ENCODE data around the gene DNAAF6.

Gene DNAAF6

DNA sequence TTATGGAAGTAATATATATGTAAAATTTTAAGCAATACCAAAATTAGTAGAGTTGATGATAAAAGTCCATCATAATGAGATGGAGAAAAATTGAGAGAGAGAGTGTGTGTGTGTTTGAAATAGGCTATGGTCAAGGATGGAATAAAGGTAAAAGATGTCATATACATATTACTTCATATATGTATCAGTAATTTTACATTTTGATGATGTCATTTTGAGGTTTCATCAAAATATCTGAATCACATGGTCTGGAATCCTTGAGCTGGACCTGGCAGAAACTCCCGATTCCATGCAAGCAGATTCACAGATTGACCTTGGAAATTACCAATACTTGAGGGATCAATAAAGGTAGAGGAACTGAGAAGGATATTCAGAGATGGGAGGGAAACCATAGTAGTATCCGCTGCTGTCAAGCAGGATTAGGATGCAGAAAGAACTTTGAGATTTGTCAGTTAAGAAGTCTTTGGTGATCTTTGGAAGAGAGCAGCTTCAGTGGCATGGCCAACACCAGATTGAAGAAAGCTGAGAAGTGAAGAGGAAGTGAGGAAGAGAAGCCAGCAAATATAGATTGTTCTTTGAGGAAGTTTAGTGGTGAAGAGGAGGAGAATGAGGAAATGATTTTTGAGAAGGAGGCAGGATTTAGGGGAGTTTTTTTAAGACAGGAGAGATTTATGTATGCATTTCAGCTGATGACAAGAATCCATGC lies 21.5 kb downstream of the DNAAF6 start:
- H3K4me3 ChIP-seq (ENCODE audit: low read depth, low read length) = no peak overlapping the region
- TF ChIP-seq, protein P1, sequence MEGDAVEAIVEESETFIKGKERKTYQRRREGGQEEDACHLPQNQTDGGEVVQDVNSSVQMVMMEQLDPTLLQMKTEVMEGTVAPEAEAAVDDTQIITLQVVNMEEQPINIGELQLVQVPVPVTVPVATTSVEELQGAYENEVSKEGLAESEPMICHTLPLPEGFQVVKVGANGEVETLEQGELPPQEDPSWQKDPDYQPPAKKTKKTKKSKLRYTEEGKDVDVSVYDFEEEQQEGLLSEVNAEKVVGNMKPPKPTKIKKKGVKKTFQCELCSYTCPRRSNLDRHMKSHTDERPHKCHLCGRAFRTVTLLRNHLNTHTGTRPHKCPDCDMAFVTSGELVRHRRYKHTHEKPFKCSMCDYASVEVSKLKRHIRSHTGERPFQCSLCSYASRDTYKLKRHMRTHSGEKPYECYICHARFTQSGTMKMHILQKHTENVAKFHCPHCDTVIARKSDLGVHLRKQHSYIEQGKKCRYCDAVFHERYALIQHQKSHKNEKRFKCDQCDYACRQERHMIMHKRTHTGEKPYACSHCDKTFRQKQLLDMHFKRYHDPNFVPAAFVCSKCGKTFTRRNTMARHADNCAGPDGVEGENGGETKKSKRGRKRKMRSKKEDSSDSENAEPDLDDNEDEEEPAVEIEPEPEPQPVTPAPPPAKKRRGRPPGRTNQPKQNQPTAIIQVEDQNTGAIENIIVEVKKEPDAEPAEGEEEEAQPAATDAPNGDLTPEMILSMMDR (IDR thresholded peaks at IDR 0.05; ENCODE audit: borderline replicate concordance, insufficient read depth, low read depth, low read length) = no peak

DNA sequence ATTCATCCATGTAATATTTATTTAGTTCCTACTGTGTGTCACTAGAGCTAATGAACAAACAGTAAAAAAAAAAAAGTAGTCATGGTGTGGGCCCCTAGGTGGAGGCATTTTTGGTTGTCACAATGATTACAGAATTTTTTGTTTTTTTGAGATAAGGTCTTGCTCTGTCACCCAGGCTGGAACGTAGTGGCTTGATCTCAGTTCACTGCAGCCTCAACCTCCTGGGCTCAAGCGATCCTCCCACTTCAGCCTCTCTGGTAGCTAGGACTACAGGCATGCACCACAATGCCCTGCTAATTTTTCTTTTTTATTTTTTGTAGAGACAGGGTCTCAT lies 22.0 kb downstream of the DNAAF6 start:
- TF ChIP-seq, protein P1 (IDR thresholded peaks at IDR 0.05; ENCODE audit: borderline replicate concordance, insufficient read depth, low read depth, low read length) = no peak
- no peak overlapping the region for H3K4me3 ChIP-seq (ENCODE audit: low read depth, low read length)

DNA sequence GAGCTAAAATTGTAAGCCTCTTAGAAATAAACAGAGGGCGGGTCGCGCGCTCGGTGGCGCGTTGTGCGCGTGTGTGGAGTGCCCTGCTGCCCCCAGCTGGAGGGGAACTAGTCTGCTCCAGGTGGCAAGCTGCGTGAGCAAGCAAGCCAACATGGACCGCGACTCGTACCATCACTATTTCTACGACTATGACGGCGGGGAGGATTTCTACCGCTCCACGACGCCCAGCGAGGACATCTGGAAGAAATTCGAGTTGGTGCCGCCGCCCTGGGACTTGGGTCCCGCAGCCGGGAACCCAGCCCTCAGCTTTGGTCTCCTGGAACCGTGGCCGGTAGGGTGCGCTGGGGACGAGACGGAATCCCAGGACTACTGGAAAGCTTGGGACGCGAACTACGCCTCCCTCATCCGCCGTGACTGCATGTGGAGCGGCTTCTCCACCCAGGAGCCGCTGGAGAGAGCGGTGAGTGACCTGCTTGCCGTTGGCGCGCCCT lies 66.1 kb downstream of the DNAAF6 start:
- no peak overlapping the region for H3K4me3 ChIP-seq (ENCODE audit: low read depth, low read length)

DNA sequence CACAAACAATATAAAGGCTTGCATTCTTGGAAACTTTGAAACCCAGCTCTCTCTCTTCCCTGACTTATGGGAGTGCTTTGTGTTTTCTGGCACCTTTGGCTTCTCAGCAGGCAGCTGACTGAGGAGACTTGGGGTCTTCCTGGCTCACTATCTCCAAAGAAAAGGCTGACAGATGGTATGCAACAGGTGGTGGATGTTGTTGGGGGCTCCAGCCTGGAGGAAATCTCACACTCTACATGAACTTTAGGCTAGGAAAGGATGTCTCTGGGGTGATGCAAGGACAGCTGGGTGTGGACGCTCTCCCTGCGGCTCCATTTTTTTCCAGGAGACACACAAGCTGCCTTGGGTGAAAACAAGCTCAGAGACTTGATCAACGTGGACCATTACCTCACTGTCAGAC lies 67.4 kb downstream of the DNAAF6 start:
- TF ChIP-seq, protein P1 (IDR thresholded peaks at IDR 0.05; ENCODE audit: borderline replicate concordance, insufficient read depth, low read depth, low read length) = no peak
- H3K4me3 ChIP-seq (ENCODE audit: low read depth, low read length) = no peak overlapping the region

More for the DNA sequence above, 66.1 kb downstream of the DNAAF6 start:
- TF ChIP-seq, protein P1 (IDR thresholded peaks at IDR 0.05; ENCODE audit: borderline replicate concordance, insufficient read depth, low read depth, low read length) = no peak

DNA sequence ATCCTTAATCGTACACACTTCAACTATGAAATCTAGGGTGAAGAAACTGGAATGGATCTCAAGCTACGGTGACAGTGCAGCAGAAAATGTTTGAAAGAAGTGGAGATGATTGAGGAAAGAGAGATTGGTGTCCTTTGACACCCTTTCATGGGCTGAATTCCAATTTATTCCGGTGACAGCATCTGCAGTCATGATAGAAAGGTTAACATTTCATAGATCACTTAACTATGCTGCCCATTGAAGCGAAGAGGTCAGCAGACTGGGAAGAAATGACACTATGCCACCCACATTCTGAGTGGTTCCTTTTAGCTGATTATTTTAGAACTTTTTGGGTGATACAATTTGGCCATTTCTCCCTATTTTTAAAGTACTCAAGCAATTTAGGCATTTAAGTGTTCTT lies 82.3 kb downstream of the DNAAF6 start:
- TF ChIP-seq, protein P1 (IDR thresholded peaks at IDR 0.05; ENCODE audit: borderline replicate concordance, insufficient read depth, low read depth, low read length) = no peak
- no peak overlapping the region for H3K4me3 ChIP-seq (ENCODE audit: low read depth, low read length)

DNA sequence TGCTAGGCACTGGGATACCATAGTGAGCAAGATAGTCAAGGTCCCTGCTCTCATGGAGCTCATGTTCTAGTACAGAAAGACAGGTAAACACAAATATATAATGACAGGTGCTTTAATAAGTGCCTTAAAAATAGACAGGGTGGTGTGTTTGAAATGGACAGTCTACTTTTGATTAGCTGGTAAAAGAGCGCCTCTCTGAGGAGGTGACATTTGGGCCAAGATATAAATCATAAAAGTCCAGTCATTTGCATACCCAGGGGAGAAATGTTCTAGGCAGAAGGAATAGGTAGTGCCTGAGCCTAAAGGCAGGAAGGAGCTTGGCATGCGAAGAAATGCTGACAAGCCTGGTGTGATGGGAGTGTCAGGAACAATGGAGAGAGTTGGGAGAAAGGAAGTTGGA lies 83.6 kb downstream of the DNAAF6 start:
- no peak overlapping the region for H3K4me3 ChIP-seq (ENCODE audit: low read depth, low read length)
- TF ChIP-seq, protein P1 (IDR thresholded peaks at IDR 0.05; ENCODE audit: borderline replicate concordance, insufficient read depth, low read depth, low read length) = no peak

DNA sequence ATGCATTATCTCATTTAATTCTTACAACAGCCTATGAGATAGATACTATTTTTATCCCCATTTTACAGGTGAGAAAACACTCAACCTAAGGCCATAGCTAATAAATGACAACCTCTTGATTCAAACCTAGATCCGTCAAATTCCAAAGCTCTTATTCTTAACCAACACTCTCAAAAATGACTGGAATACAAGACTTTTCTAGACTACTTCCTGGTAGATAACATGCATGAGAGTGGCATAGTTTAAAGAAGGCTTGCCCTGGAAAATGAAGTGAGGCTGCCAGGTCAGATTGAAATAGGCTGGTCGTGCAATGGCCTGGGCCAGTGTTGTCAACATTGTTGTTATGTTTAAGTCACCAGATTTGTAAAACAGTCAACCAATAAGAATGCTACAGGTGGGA lies 86.6 kb downstream of the DNAAF6 start:
- TF ChIP-seq, protein P1 (IDR thresholded peaks at IDR 0.05; ENCODE audit: borderline replicate concordance, insufficient read depth, low read depth, low read length) = no peak
- H3K4me3 ChIP-seq (ENCODE audit: low read depth, low read length) = no peak overlapping the region
